K562 (cell line): ENCODE measurements around the gene NQO2. TPM values are rescaled to one million over a fixed set of nuclear protein-coding genes. Genes with fewer than 3 reads are reported as not detected.
A peak's percentile ranks its signal among the peaks of the same experiment; 100 is the strongest.
"Not testable (repeated sequence)": the region's sequence is repeated elsewhere in the genome, so short reads cannot be mapped to it uniquely, and the experiment has no call there.

Source experiments
- ATAC-seq: fragments of 200-7000 bp; cut with Tn5 transposase; 3 replicates; pipeline ENCODE4 v1.9.1; 2020; ENCODE audit warnings: moderate library complexity
- BruUV-seq: library from RNA; stranded (reverse); fragments of 400-500 nt; replicated peaks from 2 replicates; lab custom pipeline; 2021; lab: Mats Ljungman, UMichigan
- CTCF ChIA-PET: fragments of 300-600 bp; formaldehyde crosslinking; extraction: SDS; loops from one replicate; lab custom pipeline; 2021; ENCODE audit warnings: low intra/inter-chr PET ratio; lab: Yijun Ruan, JAX
- POLR2A ChIA-PET: fragments of 300-600, 350-650 bp; sonication (Branson Sonifier 250); formaldehyde crosslinking; extraction: SDS; loops from one replicate; lab custom pipeline; 2021; ENCODE audit warnings: antibody characterized with exemption, inconsistent platforms; lab: Yijun Ruan, JAX
- DNase-seq, 4 experiments: peaks; one replicate each; pipeline versions ENCODE4 v3.0.0 to v3.0.0-alpha.2; 2011 to 2018; ENCODE audit warnings: low spot score in 3 of 4, mixed read lengths in 3 of 4; ENCODE audit errors: extremely low read depth in 1 of 4
- FAIRE-seq: peaks from 2 replicates; lab custom pipeline; 2011; peaks lifted over from hg19 to GRCh38; lab: Jason Lieb, UNC
- H2AFZ ChIP-seq: 2 replicates; pipeline ENCODE4 v1.6.0; 2011; ENCODE audit warnings: low read depth, low read length, control low read depth, inconsistent platforms
- H3K27ac ChIP-seq: fragments of 200-600 bp; 3 replicates; pipeline ENCODE4 v1.8.0; 2011; ENCODE audit warnings: low read depth, mild to moderate bottlenecking, control low read depth, inconsistent platforms, low read length, moderate library complexity, mixed read lengths; ENCODE audit errors: extremely low read depth
- H3K27me3 ChIP-seq, 2 experiments: fragments of 300-600 bp in 1 of 2; 2 replicates in 1 of 2; 3 replicates in 1 of 2; pipeline versions ENCODE4 v1.6.0 to v1.8.0; 2011; ENCODE audit warnings: inconsistent platforms in 2 of 2, low read length in 2 of 2, mild to moderate bottlenecking in 1 of 2, mixed read lengths in 1 of 2, moderate library complexity in 1 of 2; ENCODE audit not compliant: control insufficient read depth in 2 of 2, insufficient read depth in 2 of 2
- H3K36me3 ChIP-seq: fragments of 300-600 bp; 3 replicates; pipeline ENCODE4 v1.8.0; 2011; ENCODE audit warnings: mild to moderate bottlenecking, low read length, inconsistent platforms; ENCODE audit not compliant: control insufficient read depth, insufficient read depth
- H3K4me1 ChIP-seq, 2 experiments: fragments of 200-600 bp in 1 of 2; replicated peaks in 1 of 2; 2 replicates in 1 of 2; 3 replicates in 1 of 2; pipeline versions ENCODE4 v1.5.1 to v1.8.0; 2011; ENCODE audit warnings: inconsistent platforms in 2 of 2, low read length in 2 of 2, mild to moderate bottlenecking in 1 of 2, mixed read lengths in 1 of 2, moderate library complexity in 1 of 2; ENCODE audit not compliant: control insufficient read depth in 2 of 2, insufficient read depth in 2 of 2
- H3K4me2 ChIP-seq: 2 replicates; pipeline ENCODE4 v1.6.1; 2011; ENCODE audit warnings: low read length, control low read depth, inconsistent platforms, mixed read lengths; ENCODE audit not compliant: insufficient read depth
- H3K4me3 ChIP-seq: fragments of 200-600 bp; sonication (generic), shearing (Covaris generic); 2 replicates; pipeline ENCODE4 v1.5.1; 2016; ENCODE audit warnings: control low read depth, inconsistent platforms
- H3K79me2 ChIP-seq: fragments of 200-600 bp; 3 replicates; pipeline ENCODE4 v1.8.0; 2011; ENCODE audit warnings: low read length, inconsistent platforms; ENCODE audit not compliant: control insufficient read depth, insufficient read depth
- H3K9ac ChIP-seq, 2 experiments: 2 replicates each; pipeline versions ENCODE4 v1.6.0 to v1.6.1; 2011; ENCODE audit warnings: low read depth in 2 of 2, low read length in 2 of 2, control low read depth in 1 of 2, inconsistent platforms in 1 of 2, mild to moderate bottlenecking in 1 of 2, mixed read lengths in 1 of 2; ENCODE audit not compliant: insufficient read depth in 1 of 2
- H3K9me1 ChIP-seq: one replicate; pipeline ENCODE4 v1.6.0; 2011; ENCODE audit warnings: inconsistent platforms, mild to moderate bottlenecking, low read length, moderate library complexity; ENCODE audit not compliant: control insufficient read depth, insufficient read depth
- H3K9me3 ChIP-seq: replicated peaks from 2 replicates; pipeline ENCODE4 v1.5.1; 2011; ENCODE audit warnings: low read depth, low read length, inconsistent platforms; ENCODE audit not compliant: control insufficient read depth, insufficient read depth
- H4K20me1 ChIP-seq: replicated peaks from 2 replicates; pipeline ENCODE4 v1.6.1; 2011; ENCODE audit warnings: low read length, inconsistent platforms, mixed read lengths; ENCODE audit not compliant: control insufficient read depth, insufficient read depth
- CC2D1A ChIP-seq: fragments of 450-650 bp; IDR thresholded peaks from 2 replicates; pipeline ENCODE4 v1.6.1; 2017; ENCODE audit warnings: mild to moderate bottlenecking
- MTA3 ChIP-seq: fragments of 450-650 bp; formaldehyde crosslinking; IDR thresholded peaks from 2 replicates; pipeline ENCODE4 v1.6.1; 2017; ENCODE audit warnings: mild to moderate bottlenecking, borderline replicate concordance
- NFYB ChIP-seq: IDR thresholded peaks from 2 replicates; pipeline ENCODE4 v1.6.1; 2011; ENCODE audit warnings: mild to moderate bottlenecking, moderate library complexity; ENCODE audit not compliant: insufficient read length; ENCODE audit errors: extremely low read depth
- POLR2A ChIP-seq: fragments of 450-650 bp; conservative IDR thresholded peaks from 2 replicates; pipeline ENCODE4 v1.6.1; 2016
- WGBS: fragments of 100-300 bp; shearing (Covaris generic); methylation state at CpG from one replicate; pipeline ENCODE4 v1.1.6; 2016; ENCODE audit warnings: low coverage, mixed read lengths; ENCODE audit not compliant: insufficient coverage; ENCODE audit errors: missing lambda C conversion rate; 5-methylcytosine and 5-hydroxymethylcytosine counted together
- in situ Hi-C: fragments of 300-500 bp; cut with MboI; formaldehyde crosslinking; loops from 4 replicates; pipeline ENCODE4 v1.15.0; 2018; ENCODE audit warnings: inconsistent platforms, mixed read lengths
- intact Hi-C: fragments of 100-400 bp; cut with micrococcal nuclease; formaldehyde crosslinking; loops from 2 replicates; pipeline ENCODE4 v1.14.2; 2022
- polyA plus RNA-seq, 8 experiments: library from polyadenylated mRNA; depleted of rRNA in 4 of 8; stranded (reverse) in 5 of 8; unstranded in 3 of 8; fragments of >200 nt; fragmentation: Nextera tagmentation in 2 of 8; fragmentation: Illumina TruSeq in 1 of 8; extraction: Ambion mirVana in 2 of 8; extraction: Trizol in 1 of 8; gene quantifications; 2 replicates each; pipeline versions ENCODE4 v1.2.1 to v1.2.3, GENCODE V29; 2011 to 2014; ENCODE audit warnings: inconsistent platforms in 1 of 8, missing spikeins in 1 of 8
- total RNA-seq, 7 experiments: library from RNA; depleted of rRNA in 6 of 7; stranded (reverse); fragments of >200 nt in 6 of 7; fragmentation: Illumina TruSeq in 2 of 7; extraction: Trizol in 2 of 7; gene quantifications; 2 replicates each; pipeline versions ENCODE4 v1.2.1 to v1.2.3, GENCODE V29; 2011 to 2021; ENCODE audit warnings: low replicate concordance in 1 of 7
- TF ChIP-seq, protein P1 (sequence below): fragments of 450-650 bp; IDR thresholded peaks from 2 replicates; pipeline ENCODE4 v1.6.1; 2016; ENCODE audit warnings: mild to moderate bottlenecking

Gene NQO2
- total and polyA plus RNA-seq, 9 of the 15 experiments (the other 6 are each of a cell fraction or from before 2014, with no cell fraction given): 54.6 to 214 (median 116) TPM

DNA sequence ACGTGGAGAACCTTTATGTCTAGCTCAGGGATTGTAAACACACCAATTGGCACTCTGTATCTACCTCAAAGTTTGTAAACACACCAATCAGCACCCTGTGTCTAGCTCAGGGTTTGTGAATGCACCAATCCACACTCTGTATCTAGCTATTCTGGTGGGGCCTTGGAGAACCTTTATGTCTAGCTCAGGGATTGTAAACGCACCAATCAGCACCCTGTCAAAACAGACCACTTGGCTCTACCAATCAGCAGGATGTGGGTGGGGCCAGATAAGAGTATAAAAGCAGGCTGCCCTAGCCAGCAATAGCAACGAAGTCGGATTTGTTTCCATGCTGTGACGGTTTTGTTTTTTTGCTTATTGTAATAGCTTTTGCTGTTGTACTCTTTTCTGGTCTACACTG, 28.5 kb downstream of the NQO2 start:
- H3K4me3 ChIP-seq, H3K9me1 ChIP-seq, H3K9ac ChIP-seq, H3K9me3 ChIP-seq, in situ Hi-C loops, H4K20me1 ChIP-seq, FAIRE-seq, intact Hi-C loops, H3K36me3 ChIP-seq, H3K27ac ChIP-seq, H2AFZ ChIP-seq, DNase-seq, ATAC-seq, H3K27me3 ChIP-seq, CTCF ChIA-PET, BruUV-seq, H3K4me2 ChIP-seq: not testable (repeated sequence)
- Histone ChIP-seq H3K79me2 (peaks cover 12% of the 10 kb centered on the region), H3K4me1 (peaks cover 30 to 40% of the 10 kb centered on the region in 2 experiments)
- POLR2A ChIA-PET: interaction anchor here (1.4 to 6.1 kb wide), 3 partner anchors 9 to 25 kb away, joined by 3 to 50 read pairs (median 24); no protein-coding TSS in a partner anchor
- WGBS: 67% methylated on average over 5 of the region's 5 CpGs
- TF ChIP-seq, protein P1, sequence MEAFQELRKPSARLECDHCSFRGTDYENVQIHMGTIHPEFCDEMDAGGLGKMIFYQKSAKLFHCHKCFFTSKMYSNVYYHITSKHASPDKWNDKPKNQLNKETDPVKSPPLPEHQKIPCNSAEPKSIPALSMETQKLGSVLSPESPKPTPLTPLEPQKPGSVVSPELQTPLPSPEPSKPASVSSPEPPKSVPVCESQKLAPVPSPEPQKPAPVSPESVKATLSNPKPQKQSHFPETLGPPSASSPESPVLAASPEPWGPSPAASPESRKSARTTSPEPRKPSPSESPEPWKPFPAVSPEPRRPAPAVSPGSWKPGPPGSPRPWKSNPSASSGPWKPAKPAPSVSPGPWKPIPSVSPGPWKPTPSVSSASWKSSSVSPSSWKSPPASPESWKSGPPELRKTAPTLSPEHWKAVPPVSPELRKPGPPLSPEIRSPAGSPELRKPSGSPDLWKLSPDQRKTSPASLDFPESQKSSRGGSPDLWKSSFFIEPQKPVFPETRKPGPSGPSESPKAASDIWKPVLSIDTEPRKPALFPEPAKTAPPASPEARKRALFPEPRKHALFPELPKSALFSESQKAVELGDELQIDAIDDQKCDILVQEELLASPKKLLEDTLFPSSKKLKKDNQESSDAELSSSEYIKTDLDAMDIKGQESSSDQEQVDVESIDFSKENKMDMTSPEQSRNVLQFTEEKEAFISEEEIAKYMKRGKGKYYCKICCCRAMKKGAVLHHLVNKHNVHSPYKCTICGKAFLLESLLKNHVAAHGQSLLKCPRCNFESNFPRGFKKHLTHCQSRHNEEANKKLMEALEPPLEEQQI: peak; percentile 24; the same call in 1 of the 2 replicates
- TF ChIP-seq CC2D1A (peak; percentile 49; the same call in 1 of the 2 replicates), MTA3 (peak; percentile 47; the same call in 1 of the 2 replicates), NFYB (peak; percentile 72), POLR2A (peak; percentile 83)
